AG04450 (cell line): ENCODE measurements around the gene CDC42BPA. TPM values are rescaled to one million over a fixed set of nuclear protein-coding genes. Genes with fewer than 3 reads are reported as not detected.

Experiments
- CTCF ChIA-PET: fragments of 300-600, 350-600 bp; formaldehyde crosslinking; extraction: SDS; loops from one replicate; lab custom pipeline; 2022; ENCODE audit warnings: antibody characterized with exemption, inconsistent platforms; lab: Charles Lee
- POLR2A ChIA-PET: fragments of 350-600 bp; formaldehyde crosslinking; extraction: SDS; loops from one replicate; lab custom pipeline; 2021; ENCODE audit warnings: antibody characterized with exemption, inconsistent platforms; lab: Yijun Ruan, JAX
- DNase-seq: peaks from one replicate; pipeline ENCODE4 v3.0.0-alpha.2; 2011; ENCODE audit warnings: low read depth, low spot score
- H3K27ac ChIP-seq: one replicate; pipeline ENCODE4 v1.5.1; 2012; ENCODE audit warnings: low read depth, low read length, control low read depth
- H3K27me3 ChIP-seq: one replicate; pipeline ENCODE4 v1.6.0; 2012; ENCODE audit warnings: low read length; ENCODE audit not compliant: control insufficient read depth, insufficient read depth
- H3K4me3 ChIP-seq: 2 replicates; pipeline ENCODE4 v1.5.1; 2011; ENCODE audit warnings: mild to moderate bottlenecking, low read depth, low read length, control low read depth
- H3K9me3 ChIP-seq: 2 replicates; pipeline ENCODE4 v1.5.1; 2012; ENCODE audit warnings: low read length; ENCODE audit not compliant: control insufficient read depth, insufficient read depth
- polyA plus RNA-seq: library from polyadenylated mRNA; depleted of rRNA; stranded (reverse); fragments of >200 nt; gene quantifications from 2 replicates; pipeline ENCODE4 v1.2.3, GENCODE V29; 2011
- TF ChIP-seq, protein P1 (sequence below): IDR thresholded peaks from 2 replicates; pipeline ENCODE4 v1.5.1; 2011; ENCODE audit warnings: low read depth, low read length, control low read depth, inconsistent platforms

Gene CDC42BPA
- polyA plus RNA-seq, 1 experiment = 30.7 TPM

DNA sequence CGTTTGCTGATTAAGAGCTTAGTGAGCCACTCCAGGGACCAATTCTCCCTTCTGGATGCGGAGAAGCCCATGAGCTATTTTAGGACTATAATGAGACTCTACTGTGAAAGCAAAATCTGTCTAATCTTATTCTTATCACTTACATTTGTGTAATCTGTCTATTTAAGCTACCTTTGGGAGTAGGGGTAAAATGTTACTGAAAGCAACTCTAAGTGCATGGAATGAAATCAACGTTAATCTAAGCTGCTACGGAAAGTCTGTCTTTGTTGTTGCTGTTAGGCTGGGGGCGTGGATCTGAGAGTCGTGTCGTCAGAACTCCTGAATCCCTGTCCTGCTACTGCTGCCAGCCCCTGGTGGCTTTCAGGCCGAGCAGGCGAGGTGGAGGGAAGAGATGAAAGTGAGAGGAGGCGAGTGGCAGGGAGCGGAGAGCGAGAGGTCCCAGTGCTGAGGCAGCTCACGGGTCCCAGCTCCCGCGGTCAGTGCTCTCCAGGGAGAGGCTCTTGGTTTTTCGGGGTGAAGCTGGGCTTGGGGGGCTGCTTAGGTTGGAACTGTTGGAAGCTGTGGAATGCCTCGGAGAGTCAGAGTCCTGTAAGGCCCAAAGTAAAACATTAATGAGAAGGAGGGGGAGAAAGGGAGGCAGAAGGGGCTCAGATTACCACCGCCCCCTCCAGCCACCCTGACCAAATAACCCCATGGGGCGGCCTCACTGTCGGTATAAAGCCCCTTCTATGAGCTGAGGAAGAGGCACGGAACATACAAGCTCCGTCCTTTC lies 324.3 kb downstream of the CDC42BPA start:
- no peaks in the 10 kb centered on the region for H3K27me3 ChIP-seq
- no peak for DNase-seq

DNA sequence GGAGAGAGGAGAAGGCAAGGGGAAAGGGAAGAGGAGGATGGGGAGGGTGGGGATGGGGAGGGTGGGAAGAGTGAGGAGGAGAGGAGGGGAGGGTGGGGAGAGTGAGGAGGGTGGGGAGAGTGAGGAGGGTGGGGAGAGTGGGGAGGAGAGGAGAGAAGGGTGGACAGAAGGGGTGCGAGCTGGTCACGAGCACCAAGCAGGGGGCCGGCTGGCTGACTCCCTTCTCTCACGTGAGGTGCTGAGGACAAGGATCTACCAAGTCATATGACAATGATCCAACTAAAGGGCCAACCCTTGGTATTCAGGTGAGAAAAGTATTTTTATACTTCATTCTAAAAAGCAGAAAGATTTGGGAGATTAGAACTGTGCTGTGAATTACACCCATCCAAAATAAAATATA lies 326.4 kb downstream of the CDC42BPA start:
- no peak for DNase-seq
- Histone ChIP-seq H3K4me3 (no peak overlapping the region), H3K27me3 (no peaks in the 10 kb centered on the region), H3K9me3 (no peaks in the 10 kb centered on the region), H3K27ac (no peak overlapping the region)
- ChIA-PET POLR2A (no interaction called here), CTCF (no interaction called here)
- TF ChIP-seq, protein P1, sequence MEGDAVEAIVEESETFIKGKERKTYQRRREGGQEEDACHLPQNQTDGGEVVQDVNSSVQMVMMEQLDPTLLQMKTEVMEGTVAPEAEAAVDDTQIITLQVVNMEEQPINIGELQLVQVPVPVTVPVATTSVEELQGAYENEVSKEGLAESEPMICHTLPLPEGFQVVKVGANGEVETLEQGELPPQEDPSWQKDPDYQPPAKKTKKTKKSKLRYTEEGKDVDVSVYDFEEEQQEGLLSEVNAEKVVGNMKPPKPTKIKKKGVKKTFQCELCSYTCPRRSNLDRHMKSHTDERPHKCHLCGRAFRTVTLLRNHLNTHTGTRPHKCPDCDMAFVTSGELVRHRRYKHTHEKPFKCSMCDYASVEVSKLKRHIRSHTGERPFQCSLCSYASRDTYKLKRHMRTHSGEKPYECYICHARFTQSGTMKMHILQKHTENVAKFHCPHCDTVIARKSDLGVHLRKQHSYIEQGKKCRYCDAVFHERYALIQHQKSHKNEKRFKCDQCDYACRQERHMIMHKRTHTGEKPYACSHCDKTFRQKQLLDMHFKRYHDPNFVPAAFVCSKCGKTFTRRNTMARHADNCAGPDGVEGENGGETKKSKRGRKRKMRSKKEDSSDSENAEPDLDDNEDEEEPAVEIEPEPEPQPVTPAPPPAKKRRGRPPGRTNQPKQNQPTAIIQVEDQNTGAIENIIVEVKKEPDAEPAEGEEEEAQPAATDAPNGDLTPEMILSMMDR = no peak

More for the DNA sequence above, 324.3 kb downstream of the CDC42BPA start:
- ChIA-PET CTCF (interaction anchor here (1.5 to 2.2 kb wide), 2 partner anchors 19 to 368 kb away, joined by 3 to 6 read pairs; no protein-coding TSS in a partner anchor), POLR2A (interaction anchor here (0.5 to 0.6 kb wide), 3 partner anchors 55 to 105 kb away, joined by 3 to 4 read pairs (median 3); no protein-coding TSS in a partner anchor)
- Histone ChIP-seq H3K27ac (no peak overlapping the region), H3K9me3 (no peaks in the 10 kb centered on the region), H3K4me3 (no peak overlapping the region)
- TF ChIP-seq, protein P1 = no peak

DNA sequence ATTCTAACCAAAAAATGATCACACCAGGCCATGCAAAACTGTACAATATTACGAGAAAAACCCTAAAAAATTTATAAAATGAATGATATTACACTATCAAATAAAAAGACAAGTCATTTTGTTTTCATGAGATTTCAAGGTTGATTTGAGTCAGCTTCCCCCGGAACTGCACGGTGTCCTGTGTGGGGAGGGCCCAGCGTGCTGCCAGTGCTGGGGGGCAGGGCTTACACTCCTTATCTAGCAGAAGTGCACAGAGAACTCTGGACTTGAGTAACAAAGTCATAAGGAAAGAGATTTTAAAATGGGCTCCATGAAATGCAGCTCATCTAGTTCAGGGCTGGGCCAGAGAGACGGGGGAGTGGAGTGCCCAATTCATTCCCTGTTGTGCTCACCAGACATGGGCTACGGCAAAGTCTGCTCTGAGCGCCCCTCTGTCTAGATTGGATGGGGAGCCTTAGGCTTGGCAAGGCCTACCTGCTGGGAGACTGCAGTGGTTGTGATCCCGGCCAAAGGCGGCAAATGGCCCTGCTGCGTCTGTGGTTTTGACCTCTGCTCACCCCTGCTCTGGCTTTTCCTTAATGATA lies 328.1 kb downstream of the CDC42BPA start:
- no peaks in the 10 kb centered on the region; the same call in 1 of the 2 replicates for H3K9me3 ChIP-seq
- TF ChIP-seq, protein P1 = no peak
- no peak overlapping the region for H3K27ac ChIP-seq
- ChIA-PET CTCF (no interaction called here), POLR2A (no interaction called here)
- H3K4me3 ChIP-seq = no peak overlapping the region
- no peak for DNase-seq
- H3K27me3 ChIP-seq = no peaks in the 10 kb centered on the region

DNA sequence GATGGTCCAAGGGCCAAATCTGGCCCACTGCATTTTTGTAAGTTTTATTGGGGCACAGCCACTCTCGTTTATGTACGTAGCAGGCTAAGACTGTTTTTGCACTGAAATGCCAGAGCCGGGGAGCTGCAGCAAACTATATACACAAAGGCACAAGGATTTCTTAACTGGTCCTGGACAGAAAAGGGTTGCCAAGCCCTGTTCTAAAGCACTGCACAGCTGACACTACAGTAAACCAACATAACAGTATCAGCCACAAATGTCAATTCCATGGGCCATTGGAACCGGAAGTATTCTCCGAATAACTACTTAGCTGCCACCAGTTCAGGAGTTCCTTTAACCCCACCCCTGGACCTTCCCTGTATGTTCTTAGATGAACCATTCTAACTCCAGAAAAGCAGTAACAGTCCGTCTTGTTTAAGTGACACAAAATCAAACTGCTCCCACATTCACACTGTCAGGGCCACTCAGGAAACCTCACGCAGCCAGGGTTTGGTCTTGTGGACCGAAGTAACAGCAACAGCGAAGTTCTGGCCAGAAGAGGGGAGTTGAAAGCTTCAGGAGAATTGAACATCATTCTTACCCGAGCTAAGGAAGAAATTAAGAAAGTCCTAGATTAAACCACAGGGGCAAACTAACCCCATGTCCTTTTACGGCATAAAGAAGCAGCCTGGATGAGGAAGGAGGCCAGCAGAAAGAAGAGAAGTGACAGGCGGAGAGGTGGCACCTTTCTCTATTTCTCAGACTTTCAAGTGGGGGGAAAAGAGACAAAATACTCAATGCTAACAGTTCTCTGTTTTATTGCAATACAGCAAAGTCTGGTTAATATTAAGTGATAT lies 329.0 kb downstream of the CDC42BPA start:
- H3K9me3 ChIP-seq = no peaks in the 10 kb centered on the region; the same call in 1 of the 2 replicates
- H3K27ac ChIP-seq = no peak overlapping the region
- no peaks in the 10 kb centered on the region for H3K27me3 ChIP-seq
- DNase-seq = no peak
- TF ChIP-seq, protein P1 = no peak
- no peak overlapping the region for H3K4me3 ChIP-seq
- ChIA-PET POLR2A (no interaction called here), CTCF (interaction anchor here (0.6 kb wide), 1 partner anchor 20 kb away, joined by 3 read pairs; no protein-coding TSS in a partner anchor)
